H54 (cell line): ENCODE measurements around the gene MAPRE3.
A peak's percentile ranks its signal among the peaks of the same experiment; 100 is the strongest.

Experiments used
- DNase-seq: peaks from one replicate; pipeline ENCODE4 v3.0.0; 2011; ENCODE audit warnings: low spot score, mixed read lengths; ENCODE audit not compliant: insufficient read length
- FAIRE-seq: peaks from 3 replicates; lab custom pipeline; 2011; peaks lifted over from hg19 to GRCh38; lab: Jason Lieb, UNC
- POLR2A ChIP-seq: IDR thresholded peaks from 2 replicates; pipeline ENCODE4 v1.6.1; 2011; ENCODE audit warnings: low read depth, mild to moderate bottlenecking, low read length

MAPRE3 gene

GRCh38 chr2:27003857-27004256 lies 33.4 kb downstream of the MAPRE3 start:
- TF ChIP-seq POLR2A, result no peak
- FAIRE-seq (peak; percentile 53), DNase-seq (no peak)

DNA sequence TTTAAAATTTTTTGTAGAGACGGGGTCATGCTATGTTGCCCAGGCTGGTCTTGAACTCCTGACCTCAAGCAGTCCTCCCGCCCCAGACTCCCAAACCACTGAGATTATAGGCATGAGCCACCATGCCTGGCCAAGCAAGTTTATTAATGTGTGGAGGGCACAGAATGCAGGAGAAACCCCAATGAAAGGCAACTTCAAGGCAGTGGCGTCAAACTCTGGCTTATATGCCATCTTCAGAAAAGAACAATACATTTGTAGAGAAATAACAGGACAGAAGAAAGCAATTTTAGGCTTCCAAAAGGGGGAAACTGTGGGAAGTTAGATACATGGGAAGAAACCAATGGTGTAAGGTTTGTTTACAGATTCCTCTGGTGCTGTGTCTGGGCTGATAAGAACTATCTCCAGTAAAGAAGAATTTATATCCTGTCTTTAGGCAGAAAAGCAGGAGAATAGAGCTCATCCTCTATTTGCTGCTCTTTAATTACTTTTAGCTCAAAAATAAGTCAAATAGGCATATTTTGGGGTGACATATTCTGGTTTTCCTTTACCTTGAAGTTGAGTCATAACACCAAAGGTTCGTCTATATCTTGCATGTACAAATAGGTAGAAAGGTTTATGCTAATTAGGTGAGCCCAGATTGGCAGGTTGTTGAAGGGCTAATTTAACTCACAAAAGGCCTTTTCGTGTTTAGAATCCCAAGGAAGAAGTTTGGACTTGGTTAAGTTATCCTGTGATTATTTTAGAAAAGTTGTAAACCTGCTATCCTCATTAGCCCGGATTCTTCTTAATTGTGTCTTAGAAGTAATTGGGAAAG lies 36.4 kb downstream of the MAPRE3 start:
- no peak for FAIRE-seq
- no peak for TF ChIP-seq POLR2A
- DNase-seq, result no peak

DNA sequence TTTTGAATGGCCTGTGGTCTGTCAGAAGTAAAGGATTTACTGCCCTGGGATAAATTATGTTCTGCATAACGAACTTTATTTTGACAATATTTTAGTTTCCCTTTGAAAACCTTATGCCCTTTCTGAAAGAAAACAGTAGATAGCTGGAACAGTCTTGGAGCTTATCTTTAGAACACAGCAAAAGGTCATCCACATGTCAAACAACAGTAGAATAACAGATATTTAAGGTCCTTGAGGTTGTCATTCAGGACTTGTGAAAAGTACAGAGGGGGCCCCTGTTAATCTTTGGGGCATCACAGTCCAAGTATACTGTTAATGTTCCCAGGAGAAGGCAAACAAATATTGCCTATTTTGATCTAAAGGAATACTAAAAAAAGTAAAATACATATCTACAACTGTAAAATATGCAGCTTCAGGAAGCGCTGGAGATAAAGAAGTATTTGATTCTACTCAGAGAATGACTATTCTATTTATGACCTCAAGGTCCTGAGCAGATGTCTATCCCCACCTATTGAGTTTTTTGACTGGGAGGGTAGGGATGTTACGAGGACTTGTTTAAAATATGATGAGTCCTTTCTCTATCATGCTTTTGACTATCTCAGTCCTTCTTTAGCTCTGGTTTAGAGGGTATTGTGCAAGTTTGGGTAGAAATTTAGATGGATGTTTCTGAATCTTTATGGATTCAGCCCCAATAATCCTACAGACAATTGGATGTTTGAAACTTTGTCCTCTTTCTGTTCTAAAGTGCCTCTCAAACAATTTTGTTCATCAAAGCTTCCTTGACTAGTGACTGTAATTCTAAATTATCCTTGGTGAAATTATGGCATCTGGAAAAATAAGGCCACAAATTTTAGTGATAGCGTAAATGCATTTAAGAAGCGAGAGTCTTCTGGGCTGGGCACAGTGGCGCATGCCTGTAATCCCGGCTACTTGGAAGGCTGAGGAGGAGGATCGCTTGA lies 37.3 kb downstream of the MAPRE3 start:
- FAIRE-seq (no peak), DNase-seq (no peak)
- TF ChIP-seq POLR2A, result no peak

DNA sequence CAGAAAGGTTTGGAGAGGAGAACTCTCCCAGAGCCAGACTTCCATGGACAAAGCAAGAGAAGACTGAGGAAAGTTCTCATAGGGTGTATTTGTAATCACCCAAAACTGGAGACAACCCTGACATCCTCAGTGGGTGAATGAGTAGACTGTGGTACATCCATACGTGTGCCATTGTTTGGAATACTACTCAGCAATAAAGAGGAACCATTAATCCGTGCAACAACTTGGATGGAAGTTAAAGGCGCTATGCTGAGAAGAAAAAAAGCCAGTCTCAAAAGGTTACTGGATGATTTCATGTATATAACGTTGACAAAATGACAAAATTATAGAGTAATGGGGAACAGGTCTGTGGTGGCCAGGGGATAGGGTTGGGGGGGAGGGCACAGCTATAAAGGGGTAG lies 38.2 kb downstream of the MAPRE3 start:
- DNase-seq (no peak), FAIRE-seq (no peak)
- no peak for TF ChIP-seq POLR2A

GRCh38 chr2:27009083-27009482 lies 38.6 kb downstream of the MAPRE3 start:
- DNase-seq (no peak), FAIRE-seq (no peak)
- no peak for TF ChIP-seq POLR2A

- no peak for FAIRE-seq
- no peak for TF ChIP-seq POLR2A
- no peak for DNase-seq
Measured at GRCh38 chr2:27009716-27010115, 39.3 kb downstream of the MAPRE3 start.

DNA sequence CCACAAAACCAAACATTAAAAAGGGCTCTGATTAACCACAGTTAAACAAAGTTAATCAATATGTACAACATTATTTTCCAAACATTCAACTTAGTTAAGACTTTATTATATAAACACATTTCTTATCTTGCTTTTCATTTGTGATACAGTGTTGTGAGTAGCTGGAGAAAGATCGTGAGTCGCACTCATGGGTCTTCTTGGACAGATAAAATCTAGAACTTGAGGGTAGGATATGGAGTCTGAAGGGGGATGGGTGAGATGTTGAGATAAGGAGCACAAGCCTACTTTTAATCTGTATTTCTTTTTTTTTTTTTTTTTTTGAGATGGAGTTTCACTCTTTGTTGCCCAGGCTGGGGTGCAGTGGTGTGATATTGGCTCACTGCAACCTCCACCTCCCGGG lies 39.7 kb downstream of the MAPRE3 start:
- DNase-seq (no peak), FAIRE-seq (no peak)
- no peak for TF ChIP-seq POLR2A

GRCh38 chr2:27013738-27014137 lies 43.3 kb downstream of the MAPRE3 start:
- TF ChIP-seq POLR2A, result no peak
- DNase-seq, result no peak
- no peak for FAIRE-seq

DNA sequence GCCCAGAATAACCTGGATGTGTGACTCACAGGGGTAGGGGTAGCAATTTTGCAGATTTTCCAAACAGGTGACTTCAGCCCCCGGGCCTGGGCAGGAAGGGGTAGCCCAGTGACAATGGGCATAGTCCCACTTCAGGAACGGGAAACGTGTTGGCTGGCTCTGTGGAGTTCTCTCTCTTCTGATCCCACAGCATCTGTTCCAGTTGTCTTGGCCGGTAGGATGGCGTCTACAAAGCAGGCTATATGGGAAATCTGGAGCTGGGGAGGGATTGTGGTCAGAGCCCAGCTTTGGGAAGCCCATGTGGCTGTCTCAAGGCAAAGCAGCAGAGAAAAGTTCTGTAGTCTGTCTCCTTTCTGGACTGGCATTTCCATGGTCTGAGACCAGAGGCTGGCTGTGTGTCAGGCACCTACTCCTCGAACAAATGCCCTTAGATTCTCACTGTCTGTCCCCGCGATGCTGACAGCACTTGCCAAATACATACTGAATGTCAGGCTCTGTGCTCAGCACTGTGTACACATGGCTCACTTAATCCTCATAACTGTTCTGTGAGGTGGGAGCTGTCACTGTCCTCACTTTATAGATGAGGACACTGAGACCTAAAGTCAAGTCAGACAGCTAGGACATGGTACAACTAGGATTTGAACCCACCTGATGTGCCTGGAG lies 44.5 kb downstream of the MAPRE3 start:
- TF ChIP-seq POLR2A, result no peak
- DNase-seq, result no peak
- no peak for FAIRE-seq

GRCh38 chr2:27016801-27017325 lies 46.4 kb downstream of the MAPRE3 start:
- TF ChIP-seq POLR2A, result no peak
- FAIRE-seq (no peak), DNase-seq (peak; percentile 51)

DNA sequence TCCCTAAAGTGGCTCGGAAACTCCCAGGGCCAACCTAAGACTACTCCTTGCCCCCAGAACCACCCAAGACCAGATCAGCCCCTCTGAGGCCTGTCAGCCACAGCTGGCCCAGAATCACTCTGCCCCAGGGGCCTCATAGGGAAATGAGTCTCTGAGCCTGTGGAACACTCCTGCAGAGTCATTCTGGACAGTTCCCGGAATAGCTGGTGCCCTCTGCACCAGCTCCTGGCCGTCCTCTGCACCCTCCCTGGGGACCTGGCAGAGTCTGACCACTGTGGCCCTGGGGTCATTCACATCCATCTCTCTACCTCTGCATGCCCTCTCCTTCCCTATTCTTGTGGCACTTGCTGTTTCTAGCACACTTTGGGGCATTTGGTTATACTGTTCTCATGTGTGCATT lies 47.7 kb downstream of the MAPRE3 start:
- FAIRE-seq (no peak), DNase-seq (no peak)

GRCh38 chr2:27019459-27019858 lies 49.0 kb downstream of the MAPRE3 start:
- no peak for DNase-seq
- no peak for FAIRE-seq
- TF ChIP-seq POLR2A, result no peak

More for the DNA sequence above, 47.7 kb downstream of the MAPRE3 start:
- TF ChIP-seq POLR2A, result no peak

DNA sequence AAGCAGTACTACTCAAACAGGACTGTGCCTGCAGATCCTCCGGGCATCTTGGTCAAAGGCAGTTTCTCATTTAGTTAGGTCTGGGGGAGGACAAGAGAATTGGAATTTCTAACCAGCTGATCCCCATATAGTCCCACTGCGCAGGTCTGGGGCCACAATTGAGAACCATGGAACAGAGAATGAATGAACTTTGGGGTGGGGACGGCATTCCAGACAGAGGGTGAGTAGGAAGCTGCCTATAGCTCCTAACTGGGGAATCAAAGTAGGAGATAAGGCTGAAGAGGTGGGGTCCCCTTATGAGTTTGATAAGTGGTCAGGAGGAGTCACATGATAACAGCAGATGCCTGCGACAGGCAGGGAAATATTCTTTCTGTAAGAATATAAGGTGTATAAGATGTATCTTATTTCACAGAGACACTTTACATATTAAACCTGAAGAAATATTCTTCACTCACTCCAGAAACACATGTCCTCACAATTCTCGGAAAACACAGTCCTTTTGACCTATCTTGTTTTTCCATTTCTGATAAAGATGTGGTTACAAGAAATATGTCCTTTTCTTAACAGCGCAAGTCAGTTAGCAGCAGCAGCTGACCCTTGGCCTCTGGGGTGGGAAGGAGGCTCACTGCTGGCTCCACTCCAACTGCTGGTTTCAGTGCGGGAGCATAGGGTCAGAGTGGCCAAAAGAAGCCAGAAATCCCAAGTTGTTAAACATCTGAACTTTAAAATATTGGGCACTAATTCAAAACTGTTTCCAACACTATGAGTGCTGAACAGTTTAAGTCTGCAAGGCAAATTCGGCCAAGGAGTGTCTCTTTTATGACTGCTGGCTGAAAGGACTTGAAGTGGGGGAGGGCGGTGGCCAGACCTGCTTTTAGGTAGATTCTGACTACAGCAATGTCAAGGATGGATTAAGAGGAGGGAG lies 49.8 kb downstream of the MAPRE3 start:
- DNase-seq (no peak), FAIRE-seq (no peak)
- TF ChIP-seq POLR2A, result no peak
